ENCODE data around the gene ZNF808. TPM values are rescaled to one million over a fixed set of nuclear protein-coding genes. Genes with fewer than 3 reads are reported as not detected.
A peak's percentile ranks its signal among the peaks of the same experiment; 100 is the strongest.
"Not testable (repeated sequence)": the region's sequence is repeated elsewhere in the genome, so short reads cannot be mapped to it uniquely, and the experiment has no call there.

The ZNF808 gene
- total and polyA plus RNA-seq, 5 experiments from 2014 or later = 8.0 to 58.3 (median 13.2) TPM

DNA sequence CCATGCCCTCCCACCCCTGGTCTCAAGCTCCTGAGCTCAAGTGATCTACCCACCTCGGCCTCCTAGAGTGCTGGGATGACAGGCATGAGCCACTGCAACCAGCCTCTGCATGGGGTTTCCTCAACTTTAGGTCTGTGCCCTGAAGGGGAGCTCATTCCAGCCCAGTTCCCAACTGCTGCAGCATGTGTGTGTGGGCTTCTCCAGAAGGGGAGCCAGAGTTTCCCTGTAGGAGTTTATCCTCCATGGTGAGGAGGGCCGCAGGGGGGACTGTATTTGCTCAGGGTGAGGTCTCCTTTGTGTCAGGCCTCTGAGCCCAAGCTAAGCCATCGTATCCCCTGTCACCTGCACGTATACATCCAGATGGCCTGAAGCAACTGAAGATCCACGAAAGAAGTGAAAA lies 11.3 kb upstream of the ZNF808 start:
- peaks cover 0 to 7% (median 3%) of the 10 kb centered on the region in 5 donors for H3K27me3 Mint-ChIP-seq
- H3K4me1 Mint-ChIP-seq = no peaks in the 10 kb centered on the region
- POLR2A ChIA-PET = no interaction called here
- H3K9me3 Mint-ChIP-seq = peaks cover 17 to 97% (median 51%) of the 10 kb centered on the region in 9 donors
- no peak overlapping the region for H3K27ac Mint-ChIP-seq
- DNase-seq = no peak
- ATAC-seq = no peak
- H3K4me3 Mint-ChIP-seq = no peak overlapping the region
- peaks cover 6 to 67% (median 59%) of the 10 kb centered on the region in 3 donors for H3K36me3 Mint-ChIP-seq

DNA sequence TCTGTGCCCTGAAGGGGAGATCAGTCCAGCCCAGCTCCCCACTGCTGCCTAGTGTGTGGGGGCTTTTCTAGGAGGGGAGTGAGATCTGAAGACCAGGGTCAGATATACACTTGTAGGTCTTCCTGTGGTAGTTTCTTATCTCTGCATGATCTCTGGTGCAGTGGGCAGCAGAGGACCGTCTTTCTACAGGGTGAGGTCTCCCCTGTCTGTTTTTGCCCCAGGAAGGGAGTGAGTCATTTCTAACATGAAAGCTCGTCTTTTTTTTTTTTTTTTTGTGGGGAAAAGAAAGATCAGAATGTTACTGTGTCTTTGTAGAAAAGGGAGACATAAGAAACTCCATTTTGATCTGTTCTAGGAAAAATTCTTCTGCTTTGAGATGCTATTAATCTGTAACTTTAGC lies 8.8 kb upstream of the ZNF808 start:
- no peaks in the 10 kb centered on the region for H3K4me1 Mint-ChIP-seq
- ATAC-seq (no peak), DNase-seq (no peak)
- H3K9me3 Mint-ChIP-seq = peaks cover 9 to 94% (median 44%) of the 10 kb centered on the region in 9 donors
- POLR2A ChIA-PET = no interaction called here
- H3K36me3 Mint-ChIP-seq = peaks cover 6 to 59% (median 52%) of the 10 kb centered on the region in 3 donors
- H3K27me3 Mint-ChIP-seq = peaks cover 0 to 7% (median 3%) of the 10 kb centered on the region in 5 donors
- H3K27ac Mint-ChIP-seq = no peak overlapping the region
- H3K4me3 Mint-ChIP-seq = no peak overlapping the region

GRCh38 chr19:52519175-52519574 lies 8.3 kb upstream of the ZNF808 start:
- H3K4me1 Mint-ChIP-seq, POLR2A ChIA-PET, H3K27me3 Mint-ChIP-seq, ATAC-seq, H3K27ac Mint-ChIP-seq, H3K4me3 Mint-ChIP-seq, DNase-seq: not testable (repeated sequence)
- Mint-ChIP-seq H3K9me3 (peaks cover 8 to 93% (median 41%) of the 10 kb centered on the region in 9 donors), H3K36me3 (peaks cover 6 to 57% (median 47%) of the 10 kb centered on the region in 3 donors)

- H3K27ac Mint-ChIP-seq = no peak overlapping the region
- H3K4me1 Mint-ChIP-seq = no peaks in the 10 kb centered on the region
- POLR2A ChIA-PET = no interaction called here
- no peak for ATAC-seq
- peaks cover 0 to 7% (median 3%) of the 10 kb centered on the region in 5 donors for H3K27me3 Mint-ChIP-seq
- peaks cover 6 to 54% (median 43%) of the 10 kb centered on the region in 3 donors for H3K36me3 Mint-ChIP-seq
- no peak overlapping the region for H3K4me3 Mint-ChIP-seq
- no peak for DNase-seq
- H3K9me3 Mint-ChIP-seq = peaks cover 6 to 93% (median 40%) of the 10 kb centered on the region in 9 donors
Measured at GRCh38 chr19:52520013-52520412, 7.5 kb upstream of the ZNF808 start.

- H3K27ac Mint-ChIP-seq = no peak overlapping the region
- DNase-seq (no peak), ATAC-seq (no peak)
- peaks cover 4 to 73% (median 28%) of the 10 kb centered on the region in 9 donors for H3K9me3 Mint-ChIP-seq
- H3K36me3 Mint-ChIP-seq = peaks cover 2 to 31% (median 30%) of the 10 kb centered on the region in 3 donors
- peaks cover 1 to 7% (median 7%) of the 10 kb centered on the region in 4 donors for H3K4me1 Mint-ChIP-seq
- POLR2A ChIA-PET = no interaction called here
- peaks cover 0 to 7% (median 2%) of the 10 kb centered on the region in 5 donors for H3K27me3 Mint-ChIP-seq
- no peak overlapping the region for H3K4me3 Mint-ChIP-seq
Measured at GRCh38 chr19:52522551-52522950, 4.9 kb upstream of the ZNF808 start.

- ATAC-seq (no peak), DNase-seq (no peak)
- POLR2A ChIA-PET = interaction anchor here (0.6 kb wide), 1 partner anchor 118 kb away, joined by 5 read pairs; no protein-coding TSS in a partner anchor
- H3K4me3 Mint-ChIP-seq = no peak overlapping the region
- H3K27me3 Mint-ChIP-seq = peaks cover 0 to 7% (median 0%) of the 10 kb centered on the region in 5 donors
- H3K9me3 Mint-ChIP-seq = peaks cover 4 to 59% (median 23%) of the 10 kb centered on the region in 9 donors
- peaks cover 1 to 26% (median 25%) of the 10 kb centered on the region in 3 donors for H3K36me3 Mint-ChIP-seq
- peaks cover 14 to 22% (median 20%) of the 10 kb centered on the region in 4 donors for H3K4me1 Mint-ChIP-seq
- H3K27ac Mint-ChIP-seq = no peak overlapping the region
Measured at GRCh38 chr19:52524086-52524485, 3.4 kb upstream of the ZNF808 start.

DNA sequence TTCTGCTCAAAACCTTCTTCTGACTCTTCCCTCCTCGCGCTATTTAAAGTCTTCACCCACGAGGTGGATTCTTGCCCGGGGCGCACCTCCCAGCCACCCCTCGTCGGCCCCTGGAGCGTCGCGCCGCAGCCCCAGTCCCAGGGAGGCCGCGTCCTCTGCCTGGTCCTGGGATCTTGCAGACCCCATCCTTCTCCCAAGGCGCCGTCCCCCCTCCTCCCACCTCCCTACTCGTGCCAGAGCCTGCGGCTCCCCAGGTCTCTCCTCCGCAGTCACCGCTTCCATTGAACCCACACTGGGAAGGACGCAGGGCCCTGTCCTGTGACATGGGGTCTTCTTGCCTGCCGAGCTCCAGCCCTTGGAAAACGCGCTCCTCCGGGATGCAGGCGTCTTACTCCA lies 486 bp downstream of the ZNF808 start:
- peaks cover under 1 to 23% (median 12%) of the 10 kb centered on the region in 3 donors for H3K36me3 Mint-ChIP-seq
- POLR2A ChIA-PET = no interaction called here
- peak overlapping the region; percentile 95 to 100 (median 98) for H3K4me3 Mint-ChIP-seq
- DNase-seq (no peak), ATAC-seq (no peak)
- peaks cover 0 to 24% (median 4%) of the 10 kb centered on the region in 9 donors for H3K9me3 Mint-ChIP-seq
- no peaks in the 10 kb centered on the region for H3K27me3 Mint-ChIP-seq
- peak overlapping the region; percentile 94 to 100 (median 99) for H3K27ac Mint-ChIP-seq
- peaks cover 17 to 42% (median 36%) of the 10 kb centered on the region in 4 donors for H3K4me1 Mint-ChIP-seq

GRCh38 chr19:52532480-52532879 lies 5.0 kb downstream of the ZNF808 start:
- no peak for DNase-seq
- no peak for ATAC-seq
- no peak overlapping the region for H3K4me3 Mint-ChIP-seq
- POLR2A ChIA-PET = no interaction called here
- H3K27me3 Mint-ChIP-seq = no peaks in the 10 kb centered on the region
- peaks cover 0 to 9% (median 0%) of the 10 kb centered on the region in 9 donors for H3K9me3 Mint-ChIP-seq
- peaks cover 25 to 61% (median 58%) of the 10 kb centered on the region in 4 donors for H3K4me1 Mint-ChIP-seq
- H3K36me3 Mint-ChIP-seq = peaks cover 0 to 24% (median 20%) of the 10 kb centered on the region in 3 donors
- no peak overlapping the region for H3K27ac Mint-ChIP-seq

- ATAC-seq (no peak), DNase-seq (no peak)
- H3K36me3 Mint-ChIP-seq = peaks cover 0 to 29% (median 26%) of the 10 kb centered on the region in 3 donors
- H3K9me3 Mint-ChIP-seq = peaks cover 0 to 15% (median 4%) of the 10 kb centered on the region in 9 donors
- peak overlapping the region in 3 of 10 donors; percentile 29 to 58 (median 38) for H3K27ac Mint-ChIP-seq
- peaks cover 17 to 54% (median 52%) of the 10 kb centered on the region in 4 donors for H3K4me1 Mint-ChIP-seq
- POLR2A ChIA-PET = interaction anchor here (0.6 kb wide), 1 partner anchor 511 kb away, joined by 3 read pairs; no protein-coding TSS in a partner anchor
- no peaks in the 10 kb centered on the region for H3K27me3 Mint-ChIP-seq
- H3K4me3 Mint-ChIP-seq = peak overlapping the region in 5 of 10 donors; percentile 79 to 96 (median 88)
Measured at GRCh38 chr19:52533901-52534300, 6.4 kb downstream of the ZNF808 start.

GRCh38 chr19:52535385-52535770 lies 7.9 kb downstream of the ZNF808 start:
- Mint-ChIP-seq H3K4me3 (peak overlapping the region; percentile 86 to 96 (median 92)), H3K4me1 (peaks cover 14 to 53% (median 48%) of the 10 kb centered on the region in 4 donors), H3K27ac (peak overlapping the region; percentile 52 to 94 (median 89)), H3K9me3 (peaks cover 0 to 22% (median 4%) of the 10 kb centered on the region in 9 donors), H3K36me3 (peaks cover 0 to 36% (median 34%) of the 10 kb centered on the region in 3 donors)
- peak; percentile 2 to 24 for ATAC-seq
- H3K27me3 Mint-ChIP-seq, DNase-seq: not testable (repeated sequence)
- POLR2A ChIA-PET = interaction anchor here (0.6 kb wide), 1 partner anchor 21 kb away, joined by 6 read pairs; no protein-coding TSS in a partner anchor

- ATAC-seq = peak; percentile 94 to 95
- DNase-seq = peak; percentile 78 to 95 (median 84)
- H3K27me3 Mint-ChIP-seq = no peaks in the 10 kb centered on the region
- POLR2A ChIA-PET = no interaction called here
- peaks cover 14 to 54% (median 48%) of the 10 kb centered on the region in 4 donors for H3K4me1 Mint-ChIP-seq
- peaks cover 0 to 26% (median 4%) of the 10 kb centered on the region in 9 donors for H3K9me3 Mint-ChIP-seq
- peak overlapping the region; percentile 86 to 96 (median 92) for H3K4me3 Mint-ChIP-seq
- H3K27ac Mint-ChIP-seq = peak overlapping the region; percentile 86 to 94 (median 89)
- peaks cover 0 to 41% (median 39%) of the 10 kb centered on the region in 3 donors for H3K36me3 Mint-ChIP-seq
Measured at GRCh38 chr19:52535771-52536447, 8.4 kb downstream of the ZNF808 start.

DNA sequence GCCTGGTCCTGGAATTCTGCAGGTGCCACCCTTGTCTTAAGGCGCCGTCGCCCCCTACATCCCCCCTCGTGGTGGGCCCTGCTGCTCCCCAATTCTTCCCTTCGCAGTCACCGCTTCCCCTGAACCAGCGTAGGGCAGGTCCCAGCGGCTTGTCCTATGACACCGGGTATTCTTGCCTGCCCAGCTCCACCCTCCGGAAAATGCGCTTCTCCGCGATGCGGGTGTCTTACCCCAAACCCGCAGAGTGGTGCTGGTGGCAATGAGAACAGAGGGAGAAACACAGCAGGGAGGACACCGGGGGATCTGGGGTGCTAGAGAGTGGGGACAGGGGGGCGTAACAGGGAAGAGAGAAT lies 9.0 kb downstream of the ZNF808 start:
- POLR2A ChIA-PET = no interaction called here
- Mint-ChIP-seq H3K36me3 (peaks cover 0 to 46% (median 44%) of the 10 kb centered on the region in 3 donors), H3K4me1 (peaks cover 14 to 55% (median 46%) of the 10 kb centered on the region in 4 donors), H3K9me3 (peaks cover 0 to 31% (median 4%) of the 10 kb centered on the region in 9 donors), H3K27me3 (no peaks in the 10 kb centered on the region), H3K27ac (peak overlapping the region; percentile 86 to 94 (median 89)), H3K4me3 (peak overlapping the region; percentile 86 to 96 (median 92))
- peak in 9 of 10 donors; percentile 11 to 69 (median 48) for DNase-seq
- ATAC-seq = peak; percentile 39 to 65

GRCh38 chr19:52538815-52539214 lies 11.3 kb downstream of the ZNF808 start:
- not testable (repeated sequence) for ATAC-seq, H3K27me3 Mint-ChIP-seq, H3K27ac Mint-ChIP-seq, DNase-seq
- Mint-ChIP-seq H3K36me3 (peaks cover 13 to 53% (median 48%) of the 10 kb centered on the region in 3 donors), H3K9me3 (peaks cover 0 to 55% (median 9%) of the 10 kb centered on the region in 9 donors), H3K4me3 (peak overlapping the region in 2 of 10 donors; percentile 25 to 65), H3K4me1 (peaks cover 18 to 58% (median 55%) of the 10 kb centered on the region in 4 donors)
- POLR2A ChIA-PET = interaction anchor here (0.7 kb wide), 1 partner anchor 27 kb away, joined by 7 read pairs; no protein-coding TSS in a partner anchor
